GM20431 (cell line): ENCODE data around the gene HECW1.
"Not testable (repeated sequence)": the region's sequence is repeated elsewhere in the genome, so short reads cannot be mapped to it uniquely, and the experiment has no call there.

Experiments
- in situ Hi-C: fragments of 300-500 bp; cut with MseI, MboI; formaldehyde crosslinking; loops from one replicate; pipeline ENCODE4 v1.15.0; 2020; ENCODE audit warnings: low sequenced_read_pairs; ENCODE audit not compliant: unreplicated experiment

The HECW1 gene

DNA sequence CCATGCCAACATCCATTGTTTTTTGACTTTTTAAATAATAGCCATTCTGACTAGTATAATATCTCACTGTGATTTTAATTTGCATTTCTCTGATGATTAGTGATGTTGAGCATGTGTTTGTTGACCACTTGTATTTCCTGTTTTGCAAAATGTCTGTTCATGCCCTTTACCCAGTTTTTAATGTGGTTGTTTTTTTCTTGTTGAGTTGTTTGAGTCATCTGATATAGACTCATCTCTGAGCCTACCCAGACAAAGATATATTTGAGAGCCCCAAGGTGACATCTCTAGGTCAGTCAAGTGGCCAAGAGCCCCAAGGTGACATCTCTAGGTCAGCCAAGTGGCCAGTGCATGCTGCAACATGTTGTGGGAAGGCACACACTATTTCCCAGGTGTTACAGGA, 224.7 kb downstream of the HECW1 start:
- in situ Hi-C loops, result no loop called here

DNA sequence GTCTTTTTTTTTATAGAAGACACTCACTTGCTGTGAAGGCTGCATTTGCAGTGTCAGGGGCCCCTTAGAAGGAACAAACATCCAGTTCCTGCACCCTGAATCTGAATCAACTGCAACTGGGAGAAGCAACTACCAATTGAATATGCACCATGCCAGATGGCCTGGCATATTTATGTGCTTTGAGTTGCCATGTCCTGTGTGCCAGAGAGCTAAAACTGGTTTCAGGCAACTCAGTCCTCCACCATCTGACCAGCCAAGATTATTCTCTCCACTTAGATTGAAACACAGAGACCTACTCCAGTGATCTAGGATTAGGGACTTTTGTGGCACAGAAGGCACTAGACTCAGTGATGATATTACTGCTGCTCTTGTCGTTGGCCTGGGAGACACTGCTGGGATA, 225.4 kb downstream of the HECW1 start:
- in situ Hi-C loops, result no loop called here

DNA sequence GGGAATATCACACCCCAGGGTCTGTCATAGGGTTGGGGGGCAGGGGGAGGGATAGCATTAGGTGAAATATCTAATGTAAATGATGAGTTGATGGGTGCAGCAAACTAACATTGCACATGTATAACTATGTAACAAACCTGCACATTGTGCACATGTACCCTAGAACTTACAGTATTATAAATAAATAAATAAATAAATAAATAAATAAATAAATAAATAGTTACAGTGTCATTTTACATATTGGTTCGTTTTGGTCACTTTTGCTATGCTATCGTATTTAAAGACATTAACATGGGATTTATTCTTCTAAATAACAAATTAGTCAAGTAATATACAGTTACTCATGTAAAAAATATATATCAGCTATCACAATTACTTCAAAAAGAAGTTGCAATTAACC, 228.7 kb downstream of the HECW1 start:
- in situ Hi-C loops, result no loop called here

DNA sequence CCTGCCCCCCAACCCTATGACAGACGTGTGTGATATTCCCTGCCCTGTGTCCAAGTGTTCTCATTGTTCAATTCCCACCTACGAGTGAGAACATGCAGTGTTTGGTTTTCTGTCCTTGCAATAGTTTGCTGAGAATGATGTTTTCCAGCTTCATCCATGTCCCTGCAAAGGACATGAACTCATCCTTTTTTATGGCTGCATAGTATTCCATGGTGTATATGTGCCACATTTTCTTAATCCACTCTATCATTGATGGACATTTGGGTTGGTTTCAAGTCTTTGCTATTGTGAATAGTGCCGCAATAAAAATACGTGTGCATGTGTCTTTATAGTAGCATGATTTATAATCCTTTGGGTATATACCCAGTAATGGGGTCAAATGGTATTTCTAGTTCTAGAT, 231.0 kb downstream of the HECW1 start:
- in situ Hi-C loops, result not testable (repeated sequence)

DNA sequence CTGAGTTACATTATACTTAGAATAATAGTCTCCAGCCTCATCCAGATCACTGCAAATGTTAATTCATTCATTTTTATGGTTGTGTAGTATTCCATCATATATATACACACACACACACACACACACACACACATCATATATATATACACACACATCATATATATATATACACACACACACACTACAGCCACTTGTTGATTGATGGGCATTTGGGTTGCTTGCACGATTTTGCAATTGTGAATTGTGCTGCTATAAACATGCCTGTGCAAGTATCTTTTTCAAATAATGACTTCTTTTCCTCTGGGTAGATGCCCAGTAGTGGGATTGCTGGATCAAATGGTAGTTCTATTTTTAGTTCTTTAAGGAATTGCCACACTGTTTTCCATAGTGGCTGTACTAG, 233.2 kb downstream of the HECW1 start:
- in situ Hi-C loops, result not testable (repeated sequence)

DNA sequence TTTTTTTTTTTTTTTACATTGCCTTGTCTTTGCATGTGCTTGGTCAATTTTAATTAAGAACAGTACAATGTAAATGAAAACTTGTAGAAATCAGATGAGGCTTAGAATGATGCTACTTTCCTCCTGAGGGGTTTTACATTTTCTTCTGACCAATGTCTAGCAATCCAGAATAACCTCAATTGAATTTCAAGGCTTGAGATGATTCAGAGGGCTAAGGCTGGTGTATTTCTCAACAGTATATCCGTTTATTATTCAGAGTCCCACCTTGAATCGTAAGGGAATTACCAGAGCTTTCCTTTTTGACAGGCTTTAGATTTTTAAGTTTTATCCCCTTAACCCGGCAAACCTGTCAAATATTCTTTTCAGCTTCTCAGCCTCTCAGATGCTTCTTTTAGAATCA, 239.2 kb downstream of the HECW1 start:
- in situ Hi-C loops, result no loop called here

DNA sequence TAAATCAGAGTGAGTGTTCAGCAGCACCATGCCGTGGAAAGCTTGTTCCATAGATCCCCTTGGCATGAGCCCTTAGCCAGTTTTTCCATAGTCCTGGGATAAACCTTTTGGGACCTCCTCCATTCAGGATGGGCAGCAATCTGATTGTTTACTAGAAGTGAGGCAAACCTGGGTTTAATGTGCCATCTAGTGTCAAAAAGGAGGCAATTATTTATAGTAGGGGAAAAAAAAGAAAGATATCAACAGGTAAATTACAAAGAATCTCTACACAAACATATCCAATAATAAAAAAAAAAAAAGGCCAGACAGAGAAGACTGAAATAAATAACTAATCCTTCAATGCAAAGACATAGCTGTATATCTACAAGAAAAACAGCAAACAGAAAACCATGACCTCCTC, 241.5 kb downstream of the HECW1 start:
- in situ Hi-C loops, result no loop called here

DNA sequence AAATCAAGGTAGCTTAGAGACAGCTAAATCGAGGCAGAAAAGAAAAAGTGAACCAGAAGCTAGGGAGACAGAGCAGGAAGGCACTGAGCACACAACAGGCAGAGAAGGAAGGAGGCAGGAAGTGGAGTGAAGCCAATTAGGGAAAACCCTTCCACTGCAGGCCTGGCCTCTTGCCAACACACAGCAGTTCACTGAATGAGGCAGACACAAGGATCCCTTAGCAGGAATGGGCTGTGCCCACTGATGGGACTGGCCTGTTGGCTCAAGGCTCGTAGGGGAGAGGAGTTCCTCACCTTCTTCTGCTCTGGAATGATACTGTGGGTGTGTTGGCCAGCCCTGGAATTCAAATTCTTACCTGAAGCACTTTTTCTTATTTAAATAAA, 250.2 kb downstream of the HECW1 start:
- in situ Hi-C loops, result no loop called here

DNA sequence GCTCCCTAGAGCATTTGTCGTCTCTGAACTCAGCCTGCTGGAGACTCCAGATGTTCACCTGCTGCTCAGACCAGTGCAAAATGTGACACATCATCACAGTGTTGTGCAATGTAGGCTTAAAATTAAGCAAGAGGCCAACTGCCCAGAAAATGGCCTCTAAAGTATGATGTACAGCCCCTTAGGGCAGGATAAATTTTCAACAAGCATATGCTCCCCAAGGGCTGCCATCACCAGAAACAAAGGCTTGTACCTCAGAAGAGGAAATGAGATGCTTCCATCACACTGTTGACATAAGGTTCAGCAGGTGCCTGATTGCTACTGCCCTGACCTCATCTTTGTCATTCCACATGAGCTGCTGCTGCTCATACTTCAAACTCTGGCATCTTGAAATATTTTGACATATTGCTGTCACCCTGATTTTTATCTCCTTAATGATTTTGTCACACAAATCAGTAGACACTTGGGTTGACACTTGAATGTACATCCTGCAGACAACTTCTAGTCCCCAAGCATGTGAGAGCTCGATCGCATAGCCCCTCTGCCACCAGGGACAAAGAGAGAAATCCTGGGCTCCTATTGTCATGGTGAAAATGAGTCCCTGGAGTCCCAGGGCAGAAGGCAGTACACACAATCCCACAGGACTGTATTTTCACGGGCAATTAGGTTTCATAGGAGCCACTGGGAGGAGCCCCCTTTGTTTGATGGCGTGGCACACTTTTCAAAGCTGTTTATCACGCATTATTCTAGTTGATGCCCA, 250.8 kb downstream of the HECW1 start:
- in situ Hi-C loops, result no loop called here

DNA sequence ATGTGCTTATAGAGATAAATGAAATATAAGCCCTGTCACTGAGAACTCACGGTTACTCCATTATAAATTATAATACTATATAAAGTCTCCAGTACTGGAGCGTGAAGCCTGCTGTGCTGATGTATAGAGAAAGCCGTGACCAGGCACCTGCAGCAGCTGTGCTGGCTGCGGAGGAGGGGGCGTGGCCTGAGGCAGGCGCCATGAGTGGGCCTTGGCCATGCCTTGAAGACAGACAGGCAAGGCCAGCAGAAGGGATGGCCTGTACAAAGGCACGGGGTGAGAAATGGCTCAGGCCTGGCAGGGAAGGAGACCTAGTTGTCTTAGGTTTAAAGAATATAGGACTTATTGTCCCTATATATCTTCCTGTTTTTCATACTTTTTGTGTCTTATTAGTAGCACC, 251.9 kb downstream of the HECW1 start:
- in situ Hi-C loops, result no loop called here

DNA sequence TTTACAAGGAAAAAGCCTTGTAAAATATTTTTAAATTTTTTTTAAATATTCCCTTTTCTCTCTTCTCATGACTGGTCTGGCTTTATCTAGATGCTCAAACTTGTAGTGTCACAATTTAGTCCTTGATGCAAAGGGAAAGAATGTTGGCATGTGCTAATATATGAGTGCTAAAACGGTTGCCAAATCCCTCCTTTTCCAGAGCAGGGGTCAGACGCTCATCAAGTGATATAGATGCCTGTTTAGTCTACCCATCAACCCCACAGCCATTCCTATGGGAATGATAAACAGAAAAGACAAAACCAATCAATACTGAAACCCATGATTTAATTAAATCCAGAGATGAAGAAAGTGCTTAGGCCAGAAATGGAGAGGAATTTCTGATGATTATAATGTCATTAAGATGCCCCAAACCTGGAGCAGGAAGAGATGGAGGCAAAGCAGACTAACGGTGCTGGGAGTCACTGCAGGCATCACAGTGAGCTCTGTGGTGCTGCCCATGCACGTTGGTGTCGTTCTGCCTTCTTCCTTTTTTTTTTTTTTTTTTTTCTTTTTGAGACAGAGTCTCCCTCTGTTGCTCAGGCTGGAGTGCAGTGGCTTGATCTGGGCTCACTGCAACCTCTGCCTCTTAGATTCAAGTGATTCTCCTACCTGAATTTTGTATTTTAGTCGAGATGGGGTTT, 260.4 kb downstream of the HECW1 start:
- in situ Hi-C loops, result no loop called here

DNA sequence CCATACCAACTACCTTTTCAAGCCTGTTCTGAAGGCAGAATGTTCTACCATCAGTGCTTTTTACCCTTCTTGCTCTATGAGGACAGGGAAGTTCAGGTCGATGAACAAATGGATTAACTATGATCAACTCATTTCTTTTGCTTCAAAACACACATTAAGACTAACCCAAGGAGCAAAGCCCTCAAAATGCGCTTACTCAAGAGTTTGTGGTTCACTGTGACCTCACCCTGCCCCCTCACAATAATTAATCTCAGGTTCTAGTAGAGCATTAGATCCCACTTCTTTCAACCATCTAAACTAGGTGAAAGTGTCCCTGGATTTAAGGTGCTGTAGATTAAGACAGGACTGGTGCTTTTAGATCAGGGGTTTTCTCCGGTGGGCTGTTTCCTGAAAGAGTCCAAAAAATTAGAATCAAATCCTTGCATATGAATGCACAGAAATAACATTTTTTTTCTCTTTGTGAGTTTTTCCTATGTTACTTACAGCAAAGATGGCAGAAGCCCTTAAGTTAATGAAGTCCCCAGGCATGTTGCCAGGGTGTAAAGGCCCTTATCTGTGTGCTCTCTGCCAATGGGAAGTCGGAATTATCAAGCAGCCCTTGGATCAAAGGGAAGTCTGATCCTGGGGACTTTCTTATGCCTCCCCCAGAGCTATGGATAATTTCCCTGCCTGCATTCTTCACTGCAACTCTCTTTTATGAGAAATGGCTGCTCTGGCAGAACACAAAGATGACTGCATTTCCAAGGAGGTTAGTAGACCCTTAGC, 264.9 kb downstream of the HECW1 start:
- in situ Hi-C loops, result no loop called here

DNA sequence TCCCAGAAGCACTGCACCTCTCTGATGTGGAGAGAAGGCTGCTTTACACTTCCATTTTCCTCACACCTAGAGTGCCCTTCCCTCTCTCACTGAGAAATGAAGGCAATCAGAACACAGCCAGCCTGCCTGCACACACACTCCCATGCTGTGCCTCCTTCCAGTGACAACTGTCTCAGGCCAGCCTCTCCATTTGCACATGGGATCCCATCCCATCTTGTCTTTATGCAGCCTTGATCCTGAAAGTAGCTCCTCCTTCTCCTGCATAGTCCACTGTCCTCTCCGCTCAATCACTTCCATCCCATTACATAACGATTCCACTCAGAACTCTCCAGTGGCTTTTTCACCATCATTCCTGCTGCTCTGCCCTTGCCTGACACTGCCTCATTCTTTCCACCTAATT, 266.8 kb downstream of the HECW1 start:
- in situ Hi-C loops, result no loop called here

DNA sequence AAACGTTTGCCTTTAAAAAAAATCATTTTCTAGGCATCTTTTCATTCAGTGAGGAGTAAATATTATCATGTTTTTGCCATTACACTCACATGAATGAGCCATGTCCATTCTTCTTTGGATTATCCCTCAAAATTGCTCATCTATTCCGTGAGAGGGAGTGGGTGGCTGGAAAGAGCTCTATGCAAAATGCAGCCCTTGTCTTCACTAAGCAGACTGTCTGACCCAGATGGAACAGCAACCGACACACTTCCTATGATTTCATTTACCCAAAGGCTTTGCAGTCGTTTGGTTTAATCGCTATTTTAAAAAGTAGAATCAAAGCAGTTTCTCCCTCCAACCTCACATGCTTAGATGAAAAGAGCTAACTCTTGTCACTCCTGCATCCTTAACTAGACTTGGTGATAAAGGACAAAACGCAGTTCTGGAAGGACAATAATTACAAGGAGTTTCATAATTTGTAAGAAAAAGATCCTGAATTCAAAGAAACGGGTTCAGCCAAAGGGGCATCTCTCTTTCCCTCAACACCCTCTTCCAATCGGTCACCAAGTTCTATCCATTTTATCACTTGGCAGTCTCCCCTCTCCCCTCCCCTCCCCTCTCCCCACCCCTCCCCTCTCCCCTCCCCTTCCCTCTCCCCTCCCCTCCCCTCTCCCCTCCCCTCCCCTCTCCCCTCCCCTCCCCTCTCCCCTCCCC, 272.3 kb downstream of the HECW1 start:
- in situ Hi-C loops, result no loop called here

DNA sequence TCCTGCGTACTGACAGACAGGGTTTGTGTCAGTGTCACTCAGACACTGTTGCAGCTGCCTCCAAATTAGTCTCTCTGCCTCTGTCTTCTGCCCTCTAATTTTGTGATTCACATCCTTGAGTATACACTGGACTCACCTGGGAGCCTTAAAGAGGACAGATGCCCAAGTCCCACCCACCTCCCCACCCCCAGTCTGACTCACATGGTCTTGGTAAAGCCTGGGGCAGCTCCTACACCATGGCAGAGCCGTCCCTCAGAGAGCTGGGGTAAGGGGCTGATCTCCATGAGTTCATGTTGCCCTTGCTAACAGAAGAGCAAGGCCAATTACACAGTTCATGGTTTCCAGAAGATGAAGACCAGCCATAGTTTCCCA, 272.8 kb downstream of the HECW1 start:
- in situ Hi-C loops, result no loop called here

DNA sequence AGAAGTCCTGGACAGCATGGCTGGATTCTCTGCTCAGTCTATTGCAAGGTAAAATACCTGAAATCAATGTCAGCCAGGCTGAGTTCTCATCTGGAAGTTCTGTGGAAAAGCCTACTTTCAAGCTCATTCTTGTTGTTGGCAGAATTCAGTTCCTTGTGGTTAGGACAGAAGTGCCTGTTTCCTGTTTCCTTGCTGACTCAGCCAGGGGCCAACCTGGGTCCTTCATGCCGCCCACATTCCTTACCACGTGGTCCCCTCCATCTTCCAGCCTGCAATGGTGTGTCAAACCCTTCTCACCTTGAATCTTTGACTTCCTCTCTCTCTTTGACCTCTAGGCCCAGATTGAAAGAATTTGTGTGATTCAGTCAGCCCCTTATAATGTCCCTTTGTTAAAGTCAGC, 273.4 kb downstream of the HECW1 start:
- in situ Hi-C loops, result no loop called here

DNA sequence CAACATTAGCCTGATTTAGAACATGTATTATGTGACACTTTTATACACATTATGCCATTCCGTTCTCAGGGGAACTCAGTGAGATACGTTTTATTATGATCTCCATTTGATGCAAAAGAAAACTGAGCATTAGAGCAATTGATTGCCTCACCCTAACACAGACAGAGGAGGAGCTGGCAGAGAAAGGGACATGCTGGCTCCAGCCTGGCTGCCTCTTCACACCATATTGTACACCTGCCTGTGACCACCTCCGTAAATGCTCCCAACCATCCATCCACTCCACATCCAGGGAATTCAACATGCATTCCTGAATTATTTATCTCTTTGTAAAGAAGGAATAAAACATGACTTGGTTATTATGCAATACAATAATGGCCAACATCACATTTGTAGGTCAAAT, 275.5 kb downstream of the HECW1 start:
- in situ Hi-C loops, result no loop called here

DNA sequence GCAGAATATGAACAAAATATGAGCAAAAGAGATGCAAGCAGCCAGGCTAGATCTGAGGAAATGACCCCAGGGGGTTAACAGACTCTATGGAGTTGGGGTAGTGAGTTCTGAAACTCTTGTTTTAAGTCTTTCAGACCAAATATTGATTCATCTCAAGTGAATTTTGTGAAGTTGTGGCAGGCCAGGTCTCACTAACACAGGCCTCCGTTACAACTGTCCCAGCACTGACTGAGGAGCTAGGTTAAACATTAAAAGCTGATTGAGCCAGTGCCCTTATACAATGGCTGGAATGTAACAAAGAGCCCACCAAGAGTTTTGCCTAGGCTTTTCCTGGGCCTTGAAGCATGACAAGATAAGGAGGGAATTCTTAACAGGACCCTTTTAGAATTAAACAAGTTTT, 278.1 kb downstream of the HECW1 start:
- in situ Hi-C loops, result no loop called here

DNA sequence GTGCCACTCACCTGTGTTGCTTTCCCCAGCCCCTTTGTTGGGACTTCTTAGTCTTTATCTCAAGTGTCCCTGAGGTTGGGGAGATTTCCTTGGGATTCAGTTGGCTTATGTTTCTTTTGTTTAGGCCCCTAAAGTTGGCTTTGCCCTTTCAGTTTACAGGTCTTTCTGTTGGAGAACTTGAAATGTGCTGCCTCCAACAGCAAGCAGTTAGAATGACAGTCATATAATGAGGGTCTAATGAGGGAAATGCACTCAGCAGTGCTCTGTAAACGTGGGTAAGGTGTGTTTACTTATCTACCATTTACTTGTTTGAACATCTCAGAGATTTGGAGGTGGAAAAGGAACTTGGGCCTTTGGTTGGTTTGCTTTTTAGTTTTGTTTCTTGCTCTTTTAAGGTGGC, 279.1 kb downstream of the HECW1 start:
- in situ Hi-C loops, result no loop called here

DNA sequence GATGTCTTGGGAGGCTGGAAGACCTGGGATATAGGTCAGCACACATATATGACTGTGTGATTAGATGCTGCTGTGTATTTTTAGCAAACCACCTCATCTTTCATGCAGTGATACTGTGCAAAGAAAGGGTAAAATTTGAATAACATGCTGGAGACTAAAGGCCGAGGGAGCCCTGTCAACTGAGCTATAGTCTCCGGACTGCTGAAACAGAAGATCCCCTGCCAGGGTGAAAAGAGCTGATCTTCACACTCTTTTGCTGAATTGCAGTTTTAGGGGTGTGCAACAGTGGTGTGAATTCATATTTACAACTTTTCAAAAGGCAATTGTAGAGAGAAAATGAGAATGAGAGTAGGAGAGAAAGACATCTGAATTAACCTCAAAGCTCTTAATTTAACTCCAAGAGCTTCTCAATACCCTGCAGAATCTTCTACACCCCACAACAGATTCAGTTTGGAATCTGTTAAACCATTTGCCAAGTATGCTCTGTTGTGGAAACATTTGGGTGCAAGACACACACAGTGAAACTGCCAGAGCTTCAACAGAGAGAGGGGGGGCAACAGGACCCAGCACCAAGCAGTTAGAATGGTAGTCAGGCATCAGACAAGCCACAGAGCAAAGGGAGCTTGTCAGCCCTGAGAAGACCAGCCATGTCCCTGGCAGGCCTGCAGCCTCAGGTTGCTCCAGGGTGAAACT, 280.3 kb downstream of the HECW1 start:
- in situ Hi-C loops, result no loop called here
